Measurements from ENCODE around the gene CACNA2D4. TPM values are rescaled to one million over a fixed set of nuclear protein-coding genes. Genes with fewer than 3 reads are reported as not detected.
"Not testable (repeated sequence)": the region's sequence is repeated elsewhere in the genome, so short reads cannot be mapped to it uniquely, and the experiment has no call there.

Gene CACNA2D4
- total and polyA plus RNA-seq, 7 donors: 2.8 to 5.8 (median 3.6) TPM

DNA sequence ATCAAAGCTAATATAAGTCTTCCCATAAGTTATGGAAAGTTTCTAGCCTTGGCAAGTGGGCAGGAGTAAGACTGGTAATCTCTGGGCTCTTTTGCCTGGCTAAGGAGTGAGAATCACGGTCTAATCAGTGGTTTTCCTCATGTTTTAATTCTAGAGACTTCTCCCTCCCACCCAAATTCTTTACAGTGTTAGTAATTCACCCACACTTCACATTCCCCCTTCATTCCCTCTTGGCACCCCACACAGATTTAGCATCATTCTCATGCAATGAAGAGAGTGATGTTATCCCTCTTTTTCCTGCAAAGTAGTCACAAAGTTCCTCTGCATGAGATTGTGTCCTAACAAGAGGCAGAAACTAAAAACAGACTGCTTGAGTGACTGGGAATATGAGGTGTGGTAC is 28.6 kb upstream of the CACNA2D4 start:
- Histone ChIP-seq H3K36me3 (peaks cover 20 to 56% (median 37%) of the 10 kb centered on the region in 4 donors), H3K27me3 (no peaks in the 10 kb centered on the region), H3K27ac (peak overlapping the region; percentile 14 to 91 (median 84)), H3K4me3 (no peak overlapping the region), H3K4me1 (peaks cover 0 to 55% (median 43%) of the 10 kb centered on the region in 4 donors), H3K9me3 (no peaks in the 10 kb centered on the region)
- TF ChIP-seq EP300 (IDR thresholded peaks at IDR 0.05): no peak
- TF ChIP-seq POLR2AphosphoS5 (IDR thresholded peaks at IDR 0.05): no peak
- TF ChIP-seq POLR2A (IDR thresholded peaks at IDR 0.05): no peak
- TF ChIP-seq, protein P1, sequence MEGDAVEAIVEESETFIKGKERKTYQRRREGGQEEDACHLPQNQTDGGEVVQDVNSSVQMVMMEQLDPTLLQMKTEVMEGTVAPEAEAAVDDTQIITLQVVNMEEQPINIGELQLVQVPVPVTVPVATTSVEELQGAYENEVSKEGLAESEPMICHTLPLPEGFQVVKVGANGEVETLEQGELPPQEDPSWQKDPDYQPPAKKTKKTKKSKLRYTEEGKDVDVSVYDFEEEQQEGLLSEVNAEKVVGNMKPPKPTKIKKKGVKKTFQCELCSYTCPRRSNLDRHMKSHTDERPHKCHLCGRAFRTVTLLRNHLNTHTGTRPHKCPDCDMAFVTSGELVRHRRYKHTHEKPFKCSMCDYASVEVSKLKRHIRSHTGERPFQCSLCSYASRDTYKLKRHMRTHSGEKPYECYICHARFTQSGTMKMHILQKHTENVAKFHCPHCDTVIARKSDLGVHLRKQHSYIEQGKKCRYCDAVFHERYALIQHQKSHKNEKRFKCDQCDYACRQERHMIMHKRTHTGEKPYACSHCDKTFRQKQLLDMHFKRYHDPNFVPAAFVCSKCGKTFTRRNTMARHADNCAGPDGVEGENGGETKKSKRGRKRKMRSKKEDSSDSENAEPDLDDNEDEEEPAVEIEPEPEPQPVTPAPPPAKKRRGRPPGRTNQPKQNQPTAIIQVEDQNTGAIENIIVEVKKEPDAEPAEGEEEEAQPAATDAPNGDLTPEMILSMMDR (IDR thresholded peaks at IDR 0.05): no peak
- 82 to 94% methylated on average over 1 of the region's 1 CpG for WGBS, 2 donors
- no peak for DNase-seq
- intact Hi-C loops (cut with DNase I): no loop called here

DNA sequence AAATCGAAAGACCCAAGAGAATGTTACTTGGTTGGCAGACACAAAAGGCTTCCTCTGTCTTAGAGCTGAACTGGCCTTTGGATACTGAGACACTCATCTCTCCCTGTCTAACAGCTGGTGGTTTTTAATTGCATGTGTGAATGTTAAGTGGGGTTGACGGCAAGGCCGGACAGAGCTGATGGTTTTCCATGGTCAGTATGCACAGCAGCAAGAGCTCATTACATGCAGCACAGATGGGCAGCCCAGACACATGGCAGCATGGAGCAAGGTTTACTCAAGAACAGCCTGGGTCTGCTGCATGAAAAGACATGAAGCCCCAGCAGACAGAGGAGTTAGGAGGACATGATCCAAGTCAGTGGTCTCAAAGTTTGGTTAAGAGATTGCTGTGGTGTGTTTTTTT is 27.8 kb upstream of the CACNA2D4 start:
- WGBS, 2 donors: 82 to 87% methylated on average over 3 of the region's 3 CpGs
- no peaks in the 10 kb centered on the region for H3K27me3 ChIP-seq
- H3K4me3 ChIP-seq: no peak overlapping the region
- peaks cover 0 to 55% (median 43%) of the 10 kb centered on the region in 4 donors for H3K4me1 ChIP-seq
- DNase-seq: no peak
- H3K36me3 ChIP-seq: peaks cover 20 to 56% (median 30%) of the 10 kb centered on the region in 4 donors
- no peaks in the 10 kb centered on the region for H3K9me3 ChIP-seq
- intact Hi-C loops (cut with DNase I): no loop called here
- peak overlapping the region in 3 of 4 donors; percentile 77 to 91 (median 90) for H3K27ac ChIP-seq
- TF ChIP-seq, protein P1 (IDR thresholded peaks at IDR 0.05): no peak
- TF ChIP-seq POLR2AphosphoS5 (IDR thresholded peaks at IDR 0.05) (no peak), EP300 (IDR thresholded peaks at IDR 0.05) (no peak), POLR2A (IDR thresholded peaks at IDR 0.05) (no peak)

DNA sequence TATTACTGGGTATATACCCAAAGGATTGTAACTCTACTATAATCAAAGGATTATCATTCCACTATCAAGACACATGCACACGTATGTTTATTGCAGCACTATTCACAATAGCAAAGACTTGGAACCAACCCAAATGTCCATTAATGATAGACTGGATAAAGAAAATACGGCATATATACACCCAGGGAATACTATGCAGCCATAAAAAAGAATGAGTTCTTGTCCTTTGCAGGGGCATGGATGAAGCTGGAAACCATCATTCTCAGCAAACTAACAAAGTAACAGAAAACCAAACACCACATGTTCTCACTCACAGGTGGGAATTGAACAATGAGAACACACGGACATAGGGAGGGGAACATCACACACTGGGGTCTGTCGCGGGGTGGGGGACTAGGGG is 27.1 kb upstream of the CACNA2D4 start:
- H3K27me3 ChIP-seq; DNase-seq; intact Hi-C loops (cut with DNase I); H3K4me3 ChIP-seq; H3K9me3 ChIP-seq: not testable (repeated sequence)
- WGBS, 2 donors: 86 to 93% methylated on average over 5 of the region's 5 CpGs
- peaks cover 0 to 51% (median 37%) of the 10 kb centered on the region in 4 donors for H3K4me1 ChIP-seq
- peak overlapping the region in 2 of 4 donors; percentile 90 to 91 for H3K27ac ChIP-seq
- peaks cover 19 to 59% (median 29%) of the 10 kb centered on the region in 4 donors for H3K36me3 ChIP-seq

DNA sequence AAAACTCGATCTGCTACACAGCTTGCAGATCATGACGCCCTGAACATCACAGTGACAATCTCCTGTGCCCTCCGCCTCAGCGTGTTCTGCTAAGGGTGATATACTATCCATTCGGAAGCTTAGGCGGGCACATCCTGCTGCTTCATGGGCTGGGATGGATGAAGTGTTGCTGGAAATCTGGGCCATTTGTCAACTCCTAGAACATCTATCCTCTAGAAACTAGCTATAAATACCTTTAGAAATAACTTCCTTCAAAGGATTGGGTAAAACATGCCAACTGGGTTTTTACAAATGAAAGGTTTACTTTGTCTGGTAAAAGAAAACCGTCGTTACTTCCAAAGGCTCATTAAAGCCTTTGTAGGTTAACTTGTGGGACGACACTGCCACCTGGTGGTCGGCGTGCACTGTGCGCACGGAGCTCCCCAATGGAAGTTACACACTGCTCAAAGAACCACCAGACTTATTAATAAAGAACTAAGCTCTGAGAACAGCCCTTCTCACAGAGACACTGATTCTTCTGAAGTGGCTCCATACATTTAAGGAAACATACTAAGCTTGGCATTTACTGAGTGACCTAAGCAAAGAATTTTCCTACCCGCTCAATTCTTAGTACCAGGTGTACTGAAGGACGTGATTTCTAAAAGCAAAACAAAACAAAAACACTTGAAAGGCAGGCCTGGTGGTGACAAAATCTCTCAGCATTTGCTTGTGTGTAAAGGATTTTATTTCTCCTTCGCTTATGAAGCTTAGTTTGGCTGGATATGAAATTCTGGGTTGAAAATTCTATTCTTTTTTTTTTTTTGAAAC is 21.6 kb upstream of the CACNA2D4 start:
- Histone ChIP-seq H3K36me3 (peaks cover 0 to 29% (median 6%) of the 10 kb centered on the region in 4 donors), H3K4me3 (peak overlapping the region in 2 of 4 donors; percentile 1 to 11), H3K4me1 (peaks cover 0 to 63% (median 52%) of the 10 kb centered on the region in 4 donors), H3K9me3 (no peaks in the 10 kb centered on the region), H3K27me3 (no peaks in the 10 kb centered on the region), H3K27ac (peak overlapping the region; percentile 73 to 84 (median 79))
- TF ChIP-seq POLR2AphosphoS5 (IDR thresholded peaks at IDR 0.05): peak; percentile 34 to 63 (median 48)
- no peak for TF ChIP-seq EP300 (IDR thresholded peaks at IDR 0.05)
- TF ChIP-seq, protein P1 (IDR thresholded peaks at IDR 0.05): peak; percentile 92 to 99 (median 94)
- no peak for TF ChIP-seq POLR2A (IDR thresholded peaks at IDR 0.05)
- intact Hi-C loops (cut with DNase I): loop anchor here (1.0 to 10.0 kb wide), 5 partner anchors 144 to 645 kb away; no protein-coding TSS in a partner anchor
- peak; percentile 92 for DNase-seq
- WGBS, 2 donors: 19 to 36% methylated on average over 16 of the region's 16 CpGs

DNA sequence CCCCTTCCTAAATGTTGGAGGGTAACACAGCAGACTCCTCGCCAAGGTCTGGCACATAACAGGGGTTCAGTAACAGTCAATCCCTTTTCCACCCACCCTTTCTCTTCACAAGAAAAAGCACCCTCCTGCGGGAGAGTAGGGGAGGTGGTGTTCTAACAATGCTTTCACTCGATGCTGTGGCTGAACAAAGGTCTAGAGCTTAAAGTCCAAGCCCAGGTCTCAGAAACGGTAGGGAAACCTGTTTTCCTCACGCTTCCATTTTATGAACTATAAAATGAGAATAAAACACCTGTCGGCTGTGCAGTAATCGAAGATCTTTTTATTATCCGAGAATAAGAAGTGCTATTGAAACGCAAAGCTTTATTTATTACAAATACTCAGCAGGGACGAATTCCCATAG is 20.9 kb upstream of the CACNA2D4 start:
- Histone ChIP-seq H3K27me3 (no peaks in the 10 kb centered on the region), H3K4me3 (peak overlapping the region in 1 of 4 donors; percentile 11), H3K4me1 (peaks cover 0 to 69% (median 55%) of the 10 kb centered on the region in 4 donors), H3K36me3 (peaks cover 0 to 27% (median 5%) of the 10 kb centered on the region in 4 donors), H3K27ac (peak overlapping the region; percentile 73 to 84 (median 79)), H3K9me3 (no peaks in the 10 kb centered on the region)
- 14 to 62% methylated on average over 10 of the region's 10 CpGs for WGBS, 2 donors
- no peak for DNase-seq
- TF ChIP-seq, protein P1 (IDR thresholded peaks at IDR 0.05): no peak
- TF ChIP-seq POLR2AphosphoS5 (IDR thresholded peaks at IDR 0.05) (no peak), EP300 (IDR thresholded peaks at IDR 0.05) (no peak), POLR2A (IDR thresholded peaks at IDR 0.05) (no peak)
- intact Hi-C loops (cut with DNase I): loop anchor here (5.0 to 10.0 kb wide), 3 partner anchors 282 to 645 kb away; no protein-coding TSS in a partner anchor

Measured in sigmoid colon (tissue), 7 donors.